ENCODE measurements around the gene PPP1R16B.

DNA sequence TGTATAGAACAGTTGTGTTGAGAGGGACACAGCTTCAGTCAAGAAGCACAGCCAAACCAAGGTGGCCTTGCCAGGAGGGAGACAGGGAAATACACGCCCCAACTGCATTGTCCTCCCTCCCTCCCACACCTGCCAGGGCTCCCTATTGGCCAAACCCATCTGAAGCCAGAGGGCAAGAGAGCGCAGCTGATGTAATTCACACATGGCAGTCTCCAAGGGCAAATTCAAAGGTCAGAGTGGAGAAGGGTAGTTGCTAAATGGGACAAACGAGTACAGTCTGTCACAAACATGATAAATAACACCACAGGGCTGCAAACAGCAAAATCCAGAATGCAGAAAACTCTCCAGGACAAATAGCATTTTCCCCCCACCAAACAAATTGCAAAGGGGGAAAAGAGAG lies 23.2 kb upstream of the PPP1R16B start:
- TF ChIP-seq, protein P1, sequence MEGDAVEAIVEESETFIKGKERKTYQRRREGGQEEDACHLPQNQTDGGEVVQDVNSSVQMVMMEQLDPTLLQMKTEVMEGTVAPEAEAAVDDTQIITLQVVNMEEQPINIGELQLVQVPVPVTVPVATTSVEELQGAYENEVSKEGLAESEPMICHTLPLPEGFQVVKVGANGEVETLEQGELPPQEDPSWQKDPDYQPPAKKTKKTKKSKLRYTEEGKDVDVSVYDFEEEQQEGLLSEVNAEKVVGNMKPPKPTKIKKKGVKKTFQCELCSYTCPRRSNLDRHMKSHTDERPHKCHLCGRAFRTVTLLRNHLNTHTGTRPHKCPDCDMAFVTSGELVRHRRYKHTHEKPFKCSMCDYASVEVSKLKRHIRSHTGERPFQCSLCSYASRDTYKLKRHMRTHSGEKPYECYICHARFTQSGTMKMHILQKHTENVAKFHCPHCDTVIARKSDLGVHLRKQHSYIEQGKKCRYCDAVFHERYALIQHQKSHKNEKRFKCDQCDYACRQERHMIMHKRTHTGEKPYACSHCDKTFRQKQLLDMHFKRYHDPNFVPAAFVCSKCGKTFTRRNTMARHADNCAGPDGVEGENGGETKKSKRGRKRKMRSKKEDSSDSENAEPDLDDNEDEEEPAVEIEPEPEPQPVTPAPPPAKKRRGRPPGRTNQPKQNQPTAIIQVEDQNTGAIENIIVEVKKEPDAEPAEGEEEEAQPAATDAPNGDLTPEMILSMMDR (IDR thresholded peaks at IDR 0.05): no peak
- TF ChIP-seq POLR2A (IDR thresholded peaks at IDR 0.05) (no peak), POLR2AphosphoS5 (IDR thresholded peaks at IDR 0.05) (no peak), EP300 (IDR thresholded peaks at IDR 0.05; ENCODE audit: low read depth) (no peak)

Data from transverse colon (tissue), 4 donors.